Measurements from ENCODE around the gene AVP. TPM values are rescaled to one million over a fixed set of nuclear protein-coding genes. Genes with fewer than 3 reads are reported as not detected.

Gene AVP
- polyA plus RNA-seq, 3 donors = 0.25 TPM; not detected in 2

- 21 to 53% (median 45%) methylated on average over 10 of the region's 10 CpGs for WGBS, 3 donors
- H3K27ac ChIP-seq (ENCODE audit: low read depth, low read length) = no peak overlapping the region
Observed at GRCh38 chr20:3041854-3042409, 42.6 kb downstream of the AVP start.

- 89 to 93% (median 90%) methylated on average over 8 of the region's 8 CpGs for WGBS, 3 donors
- H3K27ac ChIP-seq (ENCODE audit: low read depth, low read length) = no peak overlapping the region
Observed at GRCh38 chr20:3040086-3040485, 44.4 kb downstream of the AVP start.

- WGBS, 3 donors = 76 to 94% (median 79%) methylated on average over 4 of the region's 4 CpGs
- no peak overlapping the region for H3K27ac ChIP-seq (ENCODE audit: low read depth, low read length)
Observed at GRCh38 chr20:3039426-3039825, 45.1 kb downstream of the AVP start.

- no peak overlapping the region for H3K27ac ChIP-seq (ENCODE audit: low read depth, low read length)
- WGBS, 3 donors = 87 to 95% (median 88%) methylated on average over 5 of the region's 5 CpGs
Observed at GRCh38 chr20:3038454-3038853, 46.1 kb downstream of the AVP start.

- no peak overlapping the region for H3K27ac ChIP-seq (ENCODE audit: low read depth, low read length)
- WGBS, 3 donors = 86 to 93% (median 86%) methylated on average over 3 of the region's 3 CpGs
Observed at GRCh38 chr20:3037654-3038053, 46.9 kb downstream of the AVP start.

GRCh38 chr20:3032624-3033023, 51.9 kb downstream of the AVP start:
- H3K27ac ChIP-seq (ENCODE audit: low read depth, low read length) = no peak overlapping the region
- WGBS, 3 donors = 76 to 94% (median 86%) methylated on average over 7 to 8 of the region's 8 CpGs

Other genes with a start within 250 kb of the AVP start
- 10 to 100 TPM; 21.1 to 40.4 (median 36.3) TPM for gene PCED1A, start 244.1 kb downstream of the AVP start, polyA plus RNA-seq
- gene VPS16, start 244.0 kb downstream of the AVP start, polyA plus RNA-seq = 10 to 100 TPM; 25.1 to 34.2 (median 29.8) TPM
- gene PTPRA, start 211.2 kb downstream of the AVP start, polyA plus RNA-seq = 10 to 100 TPM; 15.7 to 31.1 (median 30.8) TPM
- gene GNRH2, start 41.1 kb downstream of the AVP start, polyA plus RNA-seq = not detected
- 10 to 100 TPM; 37.0 to 68.4 (median 46.9) TPM for gene MRPS26, start 38.7 kb downstream of the AVP start, polyA plus RNA-seq
- gene OXT, start 13.1 kb downstream of the AVP start, polyA plus RNA-seq = 1 to 10 TPM in 1 of 3 donors, not detected in 2; 1.9 TPM
- 10 to 100 TPM in 1 of 3 donors, 1 to 10 TPM in 2; 4.4 to 12.2 (median 7.6) TPM for gene FASTKD5, start 75.1 kb upstream of the AVP start, polyA plus RNA-seq
- gene UBOX5, start 75.1 kb upstream of the AVP start, polyA plus RNA-seq = 1 to 10 TPM; 2.9 to 3.8 (median 3.3) TPM
- gene LZTS3, start 88.8 kb upstream of the AVP start, polyA plus RNA-seq = 10 to 100 TPM in 1 of 3 donors, 1 to 10 TPM in 2; 4.0 to 18.4 (median 5.1) TPM
- 10 to 100 TPM; 31.8 to 94.9 (median 65.5) TPM for gene DDRGK1, start 120.0 kb upstream of the AVP start, polyA plus RNA-seq
- gene ITPA, start 124.8 kb upstream of the AVP start, polyA plus RNA-seq = 10 to 100 TPM; 36.0 to 68.3 (median 43.0) TPM
- gene SLC4A11, start 154.5 kb upstream of the AVP start, polyA plus RNA-seq = 1 to 10 TPM in 1 of 3 donors, under 1 TPM in 2; 0.29 to 1.0 (median 0.61) TPM